ENCODE measurements around the gene BRIP1. TPM values are rescaled to one million over a fixed set of nuclear protein-coding genes. Genes with fewer than 3 reads are reported as not detected.
"Not testable (repeated sequence)": the region's sequence is repeated elsewhere in the genome, so short reads cannot be mapped to it uniquely, and the experiment has no call there.

BRIP1 gene
- polyA plus RNA-seq, 1 of the 3 experiments (the other 2 are of a cell fraction), result 2.0 TPM

GRCh38 chr17:61676522-61676921, 186.8 kb downstream of the BRIP1 start:
- H3K4me1 ChIP-seq (ENCODE audit: control insufficient read depth in 1 of 2, insufficient read depth in 2 of 2, low read depth in 1 of 2, low read length in 1 of 2); H2AFZ ChIP-seq (ENCODE audit: low read depth); H4K20me1 ChIP-seq (ENCODE audit: insufficient read depth); POLR2A ChIA-PET; DNase-seq; H3K4me2 ChIP-seq; H3K9ac ChIP-seq; H3K79me2 ChIP-seq (ENCODE audit: insufficient read depth); H3K27me3 ChIP-seq (ENCODE audit: insufficient read depth); H3K9me2 ChIP-seq; H3K36me3 ChIP-seq (replicated peaks in 1 of 2; ENCODE audit: control insufficient read depth in 1 of 2, insufficient read depth in 2 of 2, low read length in 1 of 2); H3F3A ChIP-seq (replicated peaks; ENCODE audit: insufficient read depth); H3K9me3 ChIP-seq; H3K27ac ChIP-seq (ENCODE audit: low read depth in 2 of 2, low read length in 1 of 2); H3K4me3 ChIP-seq (ENCODE audit: low read depth in 2 of 2, low read length in 1 of 2); CTCF ChIA-PET: not testable (repeated sequence)

- H3K4me1 ChIP-seq (ENCODE audit: control insufficient read depth in 1 of 2, insufficient read depth in 2 of 2, low read depth in 1 of 2, low read length in 1 of 2); H3K27ac ChIP-seq (ENCODE audit: low read depth in 2 of 2, low read length in 1 of 2); H3K36me3 ChIP-seq (replicated peaks in 1 of 2; ENCODE audit: control insufficient read depth in 1 of 2, insufficient read depth in 2 of 2, low read length in 1 of 2); H3K4me2 ChIP-seq; H2AFZ ChIP-seq (ENCODE audit: low read depth); H4K20me1 ChIP-seq (ENCODE audit: insufficient read depth); H3K9me2 ChIP-seq; H3K9ac ChIP-seq; H3K9me3 ChIP-seq; DNase-seq; H3K4me3 ChIP-seq (ENCODE audit: low read depth in 2 of 2, low read length in 1 of 2); POLR2A ChIA-PET; H3K79me2 ChIP-seq (ENCODE audit: insufficient read depth); H3F3A ChIP-seq (replicated peaks; ENCODE audit: insufficient read depth); H3K27me3 ChIP-seq (ENCODE audit: insufficient read depth); CTCF ChIA-PET: not testable (repeated sequence)
- WGBS (ENCODE audit: low lambda C conversion rate), result 93% methylated on average over 2 of the region's 2 CpGs
Measured at GRCh38 chr17:61674609-61675008, 188.7 kb downstream of the BRIP1 start.

GRCh38 chr17:61673019-61673897, 190.1 kb downstream of the BRIP1 start:
- H2AFZ ChIP-seq (ENCODE audit: low read depth); H3K4me1 ChIP-seq (ENCODE audit: control insufficient read depth in 1 of 2, insufficient read depth in 2 of 2, low read depth in 1 of 2, low read length in 1 of 2); H3K9me3 ChIP-seq; H3K4me2 ChIP-seq; DNase-seq; H3K4me3 ChIP-seq (ENCODE audit: low read depth in 2 of 2, low read length in 1 of 2); H3F3A ChIP-seq (replicated peaks; ENCODE audit: insufficient read depth); H3K27me3 ChIP-seq (ENCODE audit: insufficient read depth); H3K27ac ChIP-seq (ENCODE audit: low read depth in 2 of 2, low read length in 1 of 2); H4K20me1 ChIP-seq (ENCODE audit: insufficient read depth); H3K36me3 ChIP-seq (replicated peaks in 1 of 2; ENCODE audit: control insufficient read depth in 1 of 2, insufficient read depth in 2 of 2, low read length in 1 of 2); H3K9ac ChIP-seq; H3K9me2 ChIP-seq; H3K79me2 ChIP-seq (ENCODE audit: insufficient read depth); POLR2A ChIA-PET: not testable (repeated sequence)
- CTCF ChIA-PET, result interaction anchor here (0.7 to 1.2 kb wide), 4 partner anchors 11 to 436 kb away, joined by 3 to 4 read pairs (median 3); no protein-coding TSS in a partner anchor
- 82% methylated on average over 13 of the region's 16 CpGs for WGBS (ENCODE audit: low lambda C conversion rate)

GRCh38 chr17:61672140-61672539, 191.2 kb downstream of the BRIP1 start:
- no peak overlapping the region for H3K9ac ChIP-seq
- H2AFZ ChIP-seq (ENCODE audit: low read depth), result no peak overlapping the region
- no peaks in the 10 kb centered on the region for H3K27me3 ChIP-seq (ENCODE audit: insufficient read depth)
- peaks cover 3% of the 10 kb centered on the region; the same call in 1 of the 2 replicates for H3K9me3 ChIP-seq
- H3K4me1 ChIP-seq (ENCODE audit: control insufficient read depth in 1 of 2, insufficient read depth in 2 of 2, low read depth in 1 of 2, low read length in 1 of 2), result no peaks in the 10 kb centered on the region
- no peaks in the 10 kb centered on the region for H4K20me1 ChIP-seq (ENCODE audit: insufficient read depth)
- no peaks in the 10 kb centered on the region for H3K9me2 ChIP-seq
- H3K27ac ChIP-seq (ENCODE audit: low read depth in 2 of 2, low read length in 1 of 2), result no peak overlapping the region
- H3K4me2 ChIP-seq, result no peak overlapping the region
- no peaks in the 10 kb centered on the region for H3K36me3 ChIP-seq (replicated peaks in 1 of 2; ENCODE audit: control insufficient read depth in 1 of 2, insufficient read depth in 2 of 2, low read length in 1 of 2)
- no peak overlapping the region for H3K4me3 ChIP-seq (ENCODE audit: low read depth in 2 of 2, low read length in 1 of 2)
- no peaks in the 10 kb centered on the region for H3K79me2 ChIP-seq (ENCODE audit: insufficient read depth)
- ChIA-PET CTCF (interaction anchor here (0.8 to 1.2 kb wide), 4 partner anchors 12 to 260 kb away, joined by 3 to 4 read pairs (median 3); no protein-coding TSS in a partner anchor), POLR2A (no interaction called here)
- H3F3A ChIP-seq (replicated peaks; ENCODE audit: insufficient read depth), result no peaks in the 10 kb centered on the region
- DNase-seq, result no peak
- 27% methylated on average over 1 of the region's 1 CpG for WGBS (ENCODE audit: low lambda C conversion rate)
- TF ChIP-seq RAD21 (IDR thresholded peaks at IDR 0.05; ENCODE audit: low read length), result no peak
- no peak for TF ChIP-seq FOXM1 (IDR thresholded peaks at IDR 0.05; ENCODE audit: low read depth)
- no peak for TF ChIP-seq USF1 (IDR thresholded peaks at IDR 0.05; ENCODE audit: borderline replicate concordance, low read depth)
- TF ChIP-seq JUND (IDR thresholded peaks at IDR 0.05), result no peak
- TF ChIP-seq FOXJ3 (CRISPR knock-in tag; IDR thresholded peaks at IDR 0.05), result no peak
- TF ChIP-seq MAX (IDR thresholded peaks at IDR 0.05; ENCODE audit: low read depth), result no peak
- no peak for TF ChIP-seq ZBTB33 (IDR thresholded peaks at IDR 0.05; ENCODE audit: borderline replicate concordance, low read depth)
- TF ChIP-seq EZH2phosphoT487 (IDR thresholded peaks at IDR 0.05; ENCODE audit: borderline replicate concordance, low read depth), result no peak
- no peak for TF ChIP-seq RCOR1 (IDR thresholded peaks at IDR 0.05; ENCODE audit: low read length)
- no peak for TF ChIP-seq NFIC (IDR thresholded peaks at IDR 0.05; ENCODE audit: borderline replicate concordance)
- no peak for TF ChIP-seq SIN3A (IDR thresholded peaks at IDR 0.05; ENCODE audit: borderline replicate concordance, low read depth, low read length)
- no peak for TF ChIP-seq CHD2 (IDR thresholded peaks at IDR 0.05; ENCODE audit: low read length, partially characterized antibody)

All from SK-N-SH (cell line).